Smooth muscle cell (in vitro differentiated cells): Measurements from ENCODE around the gene PIAS1. TPM values are rescaled to one million over a fixed set of nuclear protein-coding genes. Genes with fewer than 3 reads are reported as not detected.

Experiments
- DNase-seq: peaks from one replicate; lab custom pipeline; 2025; ENCODE audit not compliant: unreplicated experiment; lab: John Stamatoyannopoulos, UW
- H2AFZ ChIP-seq: fragments of 200-600 bp; sonication (generic); 2 replicates; pipeline ENCODE4 v1.6.0; 2016; ENCODE audit warnings: antibody characterized with exemption, low read depth, mild to moderate bottlenecking
- H3F3A ChIP-seq: fragments of 200-600 bp; sonication (generic); 2 replicates; pipeline ENCODE4 v1.6.0; 2017; ENCODE audit warnings: antibody characterized with exemption, low read depth
- H3K27ac ChIP-seq: fragments of 200-600 bp; sonication (generic); 2 replicates; pipeline ENCODE4 v1.5.1; 2016; ENCODE audit warnings: low read depth, mild to moderate bottlenecking
- H3K27me3 ChIP-seq: fragments of 200-600 bp; sonication (generic); 2 replicates; pipeline ENCODE4 v1.6.1; 2016; ENCODE audit warnings: low read depth, mild to moderate bottlenecking
- H3K36me3 ChIP-seq: fragments of 200-600 bp; sonication (generic); 2 replicates; pipeline ENCODE4 v1.5.1; 2016; ENCODE audit warnings: low read depth
- H3K4me1 ChIP-seq: fragments of 200-600 bp; sonication (generic); 2 replicates; pipeline ENCODE4 v1.5.1; 2016; ENCODE audit warnings: low read depth
- H3K4me2 ChIP-seq: fragments of 200-600 bp; sonication (generic); 2 replicates; pipeline ENCODE4 v1.6.0; 2016; ENCODE audit warnings: mild to moderate bottlenecking
- H3K4me3 ChIP-seq: fragments of 200-600 bp; sonication (generic); 2 replicates; pipeline ENCODE4 v1.5.1; 2016; ENCODE audit warnings: mild to moderate bottlenecking
- H3K79me2 ChIP-seq: fragments of 200-600 bp; sonication (generic); 2 replicates; pipeline ENCODE4 v1.6.0; 2016; ENCODE audit warnings: low read depth, mild to moderate bottlenecking
- H3K9ac ChIP-seq: fragments of 200-600 bp; sonication (generic); 2 replicates; pipeline ENCODE4 v1.6.0; 2016; ENCODE audit warnings: low read depth
- H3K9me3 ChIP-seq: fragments of 200-600 bp; sonication (generic); replicated peaks from 2 replicates; pipeline ENCODE4 v1.5.1; 2016; ENCODE audit warnings: low read depth
- H4K20me1 ChIP-seq: fragments of 200-600 bp; sonication (generic); 2 replicates; pipeline ENCODE4 v1.6.0; 2016; ENCODE audit warnings: low read depth
- CTCF ChIP-seq: fragments of 200-600 bp; sonication (generic); IDR thresholded peaks from 2 replicates; pipeline ENCODE4 v1.5.1; 2017; ENCODE audit warnings: borderline replicate concordance, mild to moderate bottlenecking, antibody characterized with exemption; ENCODE audit not compliant: insufficient read depth, poor library complexity, severe bottlenecking
- WGBS: methylation state at CpG from one replicate; pipeline ENCODE4 v1.1.7; 2016; ENCODE audit warnings: low lambda C conversion rate; 5-methylcytosine and 5-hydroxymethylcytosine counted together
- polyA plus RNA-seq: library from polyadenylated mRNA; unstranded; fragments of >200 nt; fragmentation: Nextera tagmentation; extraction: Ambion mirVana; gene quantifications from 2 replicates; pipeline ENCODE4 v1.2.1, GENCODE V29; 2016
- total RNA-seq: library from RNA; depleted of rRNA; stranded (reverse); fragments of >200 nt; gene quantifications from 2 replicates; pipeline ENCODE4 v1.2.3, GENCODE V29; 2014

The PIAS1 gene
- total and polyA plus RNA-seq, 2 experiments from 2014 or later = 46.4 to 56.1 TPM

DNA sequence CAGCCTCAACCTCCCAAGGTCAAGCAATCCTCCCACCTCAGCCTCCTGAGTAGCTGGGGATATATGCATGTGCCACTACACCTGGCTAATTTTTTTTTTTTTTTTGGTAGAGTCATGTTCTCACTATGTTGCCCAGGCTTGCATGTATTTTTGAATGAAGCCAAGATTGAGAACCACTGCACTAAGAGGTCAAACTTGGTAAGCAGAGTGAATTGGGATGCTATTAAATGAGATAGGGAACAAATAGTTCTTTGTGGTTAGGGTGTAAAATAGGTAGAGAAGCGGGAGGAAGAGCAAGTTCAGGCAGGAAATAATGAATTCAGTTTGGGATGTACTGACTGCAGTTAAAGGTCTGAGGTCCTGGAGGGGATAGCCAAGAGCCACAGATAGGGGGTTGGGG is 39.9 kb upstream of the PIAS1 start:
- Histone ChIP-seq H3K9me3 (no peaks in the 10 kb centered on the region), H3K4me3 (no peak overlapping the region), H3K27me3 (no peaks in the 10 kb centered on the region), H3K36me3 (no peaks in the 10 kb centered on the region), H3K4me2 (no peak overlapping the region), H4K20me1 (no peaks in the 10 kb centered on the region), H3K9ac (no peak overlapping the region), H3F3A (no peaks in the 10 kb centered on the region), H3K79me2 (no peaks in the 10 kb centered on the region), H3K27ac (no peak overlapping the region), H2AFZ (no peak overlapping the region), H3K4me1 (no peaks in the 10 kb centered on the region)
- no peak for DNase-seq
- WGBS = 83% methylated on average over 1 of the region's 1 CpG
- TF ChIP-seq CTCF = no peak

- no peak for DNase-seq
- Histone ChIP-seq H3K27me3 (no peaks in the 10 kb centered on the region), H2AFZ (no peak overlapping the region), H3F3A (no peaks in the 10 kb centered on the region), H3K4me2 (no peak overlapping the region), H3K79me2 (no peaks in the 10 kb centered on the region), H3K9me3 (no peaks in the 10 kb centered on the region), H3K9ac (no peak overlapping the region), H3K27ac (no peak overlapping the region), H3K36me3 (no peaks in the 10 kb centered on the region), H3K4me3 (no peak overlapping the region), H3K4me1 (no peaks in the 10 kb centered on the region), H4K20me1 (no peaks in the 10 kb centered on the region)
- 72% methylated on average over 3 of the region's 3 CpGs for WGBS
- TF ChIP-seq CTCF = no peak
Measured at GRCh38 chr15:68015244-68015643, 38.9 kb upstream of the PIAS1 start.

GRCh38 chr15:68017201-68017600 is 36.9 kb upstream of the PIAS1 start:
- no peaks in the 10 kb centered on the region for H4K20me1 ChIP-seq
- no peaks in the 10 kb centered on the region for H3K27me3 ChIP-seq
- no peak overlapping the region for H3K9ac ChIP-seq
- H3K4me2 ChIP-seq = no peak overlapping the region
- no peak for TF ChIP-seq CTCF
- H2AFZ ChIP-seq = no peak overlapping the region
- no peak overlapping the region for H3K4me3 ChIP-seq
- no peaks in the 10 kb centered on the region for H3K4me1 ChIP-seq
- no peaks in the 10 kb centered on the region for H3K36me3 ChIP-seq
- H3F3A ChIP-seq = no peaks in the 10 kb centered on the region
- peak overlapping the region; percentile 57 for H3K27ac ChIP-seq
- H3K79me2 ChIP-seq = no peaks in the 10 kb centered on the region
- 57% methylated on average over 6 of the region's 6 CpGs for WGBS
- no peak for DNase-seq
- H3K9me3 ChIP-seq = no peaks in the 10 kb centered on the region

DNA sequence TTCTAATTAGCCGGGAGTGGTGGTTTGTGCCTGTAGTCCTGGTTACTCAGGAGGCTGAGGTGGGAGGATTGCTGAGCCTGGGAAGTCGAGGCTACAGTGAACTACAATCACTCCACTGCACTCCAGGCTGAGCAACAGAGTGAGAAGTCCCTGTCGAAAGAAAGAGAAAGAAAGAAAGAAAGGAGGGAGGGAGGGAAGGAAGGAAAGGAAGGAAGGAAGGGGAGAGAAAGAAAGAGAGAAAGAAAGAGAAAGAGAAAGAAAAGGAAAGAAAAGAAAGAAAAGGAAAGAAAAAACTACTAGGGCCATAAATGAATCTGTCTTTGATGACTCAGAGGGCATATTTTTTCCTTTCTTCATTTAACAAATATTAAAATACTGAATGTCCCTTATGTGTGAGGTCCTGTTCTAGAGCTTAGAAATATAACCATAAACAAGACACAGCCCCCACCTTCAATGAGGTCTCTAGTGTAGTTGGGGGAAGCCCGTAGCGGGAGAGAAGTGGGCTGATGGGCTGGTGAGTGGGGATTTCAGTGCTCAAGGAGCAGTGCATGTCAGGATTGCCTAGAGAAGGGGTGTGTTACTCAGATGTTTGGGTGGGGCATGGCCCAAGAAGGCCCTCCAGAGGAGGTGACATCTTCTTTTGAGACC is 35.2 kb upstream of the PIAS1 start:
- no peaks in the 10 kb centered on the region for H3K9me3 ChIP-seq
- H3K79me2 ChIP-seq = no peaks in the 10 kb centered on the region
- no peaks in the 10 kb centered on the region for H3K27me3 ChIP-seq
- 85% methylated on average over 5 of the region's 5 CpGs for WGBS
- no peak overlapping the region for H3K27ac ChIP-seq
- no peaks in the 10 kb centered on the region for H3F3A ChIP-seq
- H2AFZ ChIP-seq = no peak overlapping the region
- no peak overlapping the region for H3K4me2 ChIP-seq
- no peaks in the 10 kb centered on the region for H4K20me1 ChIP-seq
- no peaks in the 10 kb centered on the region for H3K4me1 ChIP-seq
- H3K4me3 ChIP-seq = no peak overlapping the region
- no peaks in the 10 kb centered on the region for H3K36me3 ChIP-seq
- TF ChIP-seq CTCF = no peak
- H3K9ac ChIP-seq = no peak overlapping the region
- no peak for DNase-seq
